ENCODE results near the gene LGALS1.
"Not testable (repeated sequence)": the region's sequence is repeated elsewhere in the genome, so short reads cannot be mapped to it uniquely, and the experiment has no call there.

LGALS1 gene

DNA sequence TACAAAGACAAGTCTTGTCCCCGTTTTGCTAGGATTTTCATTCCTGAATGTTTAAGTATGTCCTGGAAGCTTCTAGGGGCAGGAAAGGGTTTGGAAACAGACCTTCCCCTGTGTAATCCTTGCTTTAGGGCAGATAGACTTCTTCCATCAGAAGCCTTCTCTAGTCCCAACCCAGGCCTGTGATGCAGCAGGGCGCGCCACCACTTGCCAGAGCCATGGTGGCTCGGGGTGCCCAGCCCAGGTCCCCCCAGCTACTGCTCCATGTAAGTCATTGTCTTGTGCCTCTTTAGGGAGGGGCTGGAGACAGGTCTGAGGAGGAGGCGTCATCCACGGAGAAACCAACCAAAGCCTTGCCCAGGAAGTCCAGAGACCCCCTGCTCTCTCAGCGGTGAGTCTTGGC lies 15.0 kb downstream of the LGALS1 start:
- no peak for DNase-seq

- no peak for DNase-seq
These were observed 15.6 kb downstream of the LGALS1 start for GRCh38 chr22:37690901-37691504.

- DNase-seq = no peak
These were observed 17.3 kb downstream of the LGALS1 start for GRCh38 chr22:37692627-37693285.

DNA sequence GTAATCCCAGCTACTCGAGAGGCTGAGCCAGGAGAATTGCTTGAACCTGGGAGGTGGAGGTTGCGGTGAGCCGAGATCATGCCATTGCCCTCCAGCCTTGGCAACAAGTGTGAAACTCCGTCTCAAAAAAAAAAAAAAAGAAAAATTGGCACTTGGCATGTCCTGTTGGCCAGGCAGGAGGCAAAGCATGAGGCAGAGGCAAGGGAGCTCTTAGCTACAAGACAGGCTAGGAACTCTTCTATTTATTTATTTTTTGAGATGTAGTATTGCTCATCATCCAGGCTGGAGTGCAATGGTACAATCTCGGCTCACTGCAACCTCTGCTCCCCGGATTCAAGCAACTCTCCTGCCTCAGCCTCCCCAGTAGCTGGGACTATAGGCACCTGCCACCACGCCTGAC lies 18.7 kb downstream of the LGALS1 start:
- not testable (repeated sequence) for DNase-seq

GRCh38 chr22:37696260-37696656 lies 20.8 kb downstream of the LGALS1 start:
- not testable (repeated sequence) for DNase-seq

- peak; percentile 82 to 90 for DNase-seq
These were observed 21.5 kb downstream of the LGALS1 start, which contains the start of gene TRIOBP for GRCh38 chr22:37696657-37697537. Gene TRIOBP, plus strand, starts transcription at chr22:37697048. Its CDS starts 4,318 bp downstream, at chr22:37701366.

GRCh38 chr22:37697538-37697835 lies 22.1 kb downstream of the LGALS1 start:
- no peak for DNase-seq

- peak; percentile 77 to 88 for DNase-seq
These were observed 25.8 kb downstream of the LGALS1 start for GRCh38 chr22:37701141-37701786.

- DNase-seq = no peak
These were observed 28.5 kb downstream of the LGALS1 start for GRCh38 chr22:37703906-37704305.

DNA sequence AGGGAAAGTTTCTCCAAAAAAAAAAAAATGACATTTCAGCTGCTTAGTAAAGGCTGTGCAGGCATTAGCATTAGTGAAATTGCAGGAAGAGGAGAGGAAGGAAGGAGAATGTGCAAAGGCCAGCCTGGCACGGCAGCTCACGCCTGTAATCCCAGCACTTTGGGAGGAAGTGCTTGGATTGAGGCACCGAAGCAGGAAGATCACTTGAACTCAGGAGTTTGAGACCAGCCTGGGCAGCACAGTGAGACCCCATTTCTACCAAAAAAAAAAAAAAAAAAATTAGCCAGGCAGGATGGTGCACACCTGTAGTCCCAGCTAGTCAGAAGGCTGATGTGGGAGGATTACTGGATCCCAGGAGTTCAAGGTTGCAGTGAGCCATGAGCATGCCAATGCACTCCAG lies 29.2 kb downstream of the LGALS1 start:
- DNase-seq = no peak

- DNase-seq = no peak
These were observed 29.8 kb downstream of the LGALS1 start for GRCh38 chr22:37705205-37705604.

DNA sequence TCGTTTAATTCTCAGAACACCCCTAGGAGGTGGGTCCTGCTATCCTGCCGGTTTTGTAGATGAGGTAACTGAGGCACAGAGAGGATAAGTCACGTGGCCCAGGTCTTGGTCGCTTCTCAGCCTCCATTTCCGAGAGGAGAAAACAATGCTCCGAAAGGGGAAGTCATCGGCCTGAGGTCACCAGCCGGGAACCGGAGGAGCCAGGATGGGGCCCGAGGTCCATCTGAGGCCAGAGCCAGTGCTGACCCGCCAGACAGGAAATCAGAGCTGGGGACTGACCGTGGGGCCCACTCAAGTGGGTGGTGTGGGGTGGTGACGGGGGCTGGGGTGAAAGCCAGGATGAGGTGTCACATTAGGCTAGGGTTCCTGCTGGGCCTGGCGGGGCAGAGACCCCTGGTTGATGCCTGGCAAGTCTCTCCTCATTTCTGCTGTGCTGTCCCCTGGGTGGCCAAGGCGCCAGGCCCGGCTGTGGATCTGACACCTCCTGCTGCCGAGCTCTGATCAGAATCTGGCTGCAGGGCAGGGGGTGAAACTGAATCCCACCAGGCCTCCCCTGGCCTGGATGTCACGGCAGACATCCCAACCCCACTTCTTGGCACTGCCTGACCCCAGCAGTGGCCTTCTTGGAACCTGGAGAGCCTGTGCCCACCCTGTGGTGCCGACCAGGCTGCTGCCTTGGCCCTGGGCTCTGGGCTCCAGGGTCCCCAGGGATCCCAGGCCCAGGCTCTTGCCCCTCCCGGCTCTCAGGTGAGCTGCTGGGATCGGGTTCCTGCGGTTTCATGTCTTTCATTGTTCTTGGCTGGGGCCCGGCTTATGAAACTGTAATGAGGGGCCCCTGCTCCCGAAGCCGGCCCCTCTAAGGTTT lies 33.4 kb downstream of the LGALS1 start:
- DNase-seq = peak; percentile 54 to 58

- DNase-seq = no peak
These were observed 34.0 kb downstream of the LGALS1 start for GRCh38 chr22:37709445-37709765.

DNA sequence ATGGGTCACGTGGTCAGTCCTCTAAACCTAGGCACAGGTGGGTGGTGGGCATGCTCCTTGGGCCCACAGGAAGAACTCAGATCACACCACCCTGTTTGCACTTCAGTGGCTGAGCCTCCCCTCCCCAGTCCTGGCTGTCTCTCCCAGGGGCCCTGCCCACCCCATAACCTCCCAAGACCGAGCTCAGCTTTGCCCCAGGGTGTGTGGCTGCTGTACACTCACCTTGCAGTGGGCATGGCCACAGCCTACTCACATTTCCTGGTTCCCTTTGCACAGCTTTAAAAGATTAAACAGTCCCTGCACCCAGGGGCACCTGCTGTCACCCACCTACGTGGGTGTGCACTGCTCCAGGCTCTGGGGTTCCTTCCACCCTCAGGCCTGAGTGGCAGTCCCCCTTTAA lies 35.2 kb downstream of the LGALS1 start:
- no peak for DNase-seq

- no peak for DNase-seq
These were observed 36.1 kb downstream of the LGALS1 start for GRCh38 chr22:37711490-37711889.

- DNase-seq = no peak
These were observed 38.3 kb downstream of the LGALS1 start for GRCh38 chr22:37713761-37714160.

DNA sequence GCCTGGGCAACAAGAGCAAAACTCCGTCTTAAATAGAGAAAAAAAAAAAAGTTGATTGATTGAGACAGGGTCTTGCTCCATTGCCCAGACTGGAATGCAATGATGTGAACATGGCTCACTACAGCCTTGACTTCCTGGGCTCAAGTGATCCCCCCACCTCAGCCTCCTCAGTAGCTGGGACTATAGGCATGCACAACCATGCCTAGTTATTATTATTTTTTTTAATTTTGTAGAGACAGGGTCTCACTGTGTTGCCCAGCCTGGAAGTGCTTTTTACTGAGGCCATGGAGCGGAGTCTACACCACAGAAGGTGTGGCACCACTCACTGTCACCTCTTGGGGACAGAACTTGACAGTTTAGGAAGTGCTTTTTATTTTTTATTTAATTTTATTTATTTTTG lies 39.2 kb downstream of the LGALS1 start:
- DNase-seq = no peak

GRCh38 chr22:37715760-37716159 lies 40.3 kb downstream of the LGALS1 start:
- DNase-seq = no peak

DNA sequence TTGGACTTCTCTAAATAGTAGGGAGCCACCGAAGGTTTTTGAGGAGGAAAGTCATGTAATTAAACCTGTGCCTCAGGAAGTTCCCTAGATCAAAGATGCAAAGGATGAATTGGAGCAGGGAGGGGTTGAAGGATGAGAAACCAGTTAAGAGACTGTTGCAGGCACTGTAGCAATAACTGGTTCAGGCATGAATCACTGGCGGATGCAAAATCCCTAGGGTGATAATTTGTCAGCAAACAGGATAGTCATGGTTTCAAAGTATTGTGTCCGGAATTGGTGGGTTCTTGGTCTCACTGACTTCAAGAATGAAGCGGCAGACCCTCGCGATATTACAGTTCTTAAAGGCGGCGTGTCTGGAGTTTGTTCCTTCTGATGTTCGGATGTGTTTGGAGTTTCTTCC lies 41.3 kb downstream of the LGALS1 start:
- no peak for DNase-seq

GRCh38 chr22:37717235-37717634 lies 41.8 kb downstream of the LGALS1 start:
- DNase-seq = not testable (repeated sequence)

DNA sequence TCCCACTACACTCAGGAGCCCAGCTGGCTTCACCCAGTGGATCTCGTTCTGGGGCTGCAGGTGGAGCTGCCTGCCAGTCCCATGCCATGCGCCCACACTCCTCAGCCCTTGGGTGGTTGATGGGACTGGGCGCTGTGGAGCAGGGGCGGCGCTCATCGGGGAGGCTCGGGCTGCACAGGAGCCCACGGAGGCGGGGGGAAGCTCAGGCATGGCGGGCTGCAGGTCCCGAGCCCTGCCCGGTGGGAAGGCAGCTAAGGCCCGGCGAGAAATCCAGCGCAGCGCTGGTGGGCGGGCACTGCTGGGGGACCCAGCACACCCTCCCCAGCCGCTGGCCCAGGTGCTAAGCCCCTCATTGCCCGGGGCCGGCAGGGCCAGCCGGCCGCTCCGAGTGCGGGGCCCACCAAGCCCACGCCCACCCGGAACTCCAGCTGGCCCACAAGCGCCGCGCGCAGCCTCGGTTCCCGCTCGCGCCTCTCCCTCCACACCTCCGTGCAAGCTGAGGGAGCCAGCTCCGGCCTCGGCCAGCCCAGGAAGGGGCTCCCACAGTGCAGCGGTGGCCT lies 42.4 kb downstream of the LGALS1 start:
- DNase-seq = not testable (repeated sequence)

All from inflammatory macrophage (primary cell).